ENCODE results near the gene LIN7B.
A peak's percentile ranks its signal among the peaks of the same experiment; 100 is the strongest.
"Not testable (repeated sequence)": the region's sequence is repeated elsewhere in the genome, so short reads cannot be mapped to it uniquely, and the experiment has no call there.

Gene LIN7B, protein sequence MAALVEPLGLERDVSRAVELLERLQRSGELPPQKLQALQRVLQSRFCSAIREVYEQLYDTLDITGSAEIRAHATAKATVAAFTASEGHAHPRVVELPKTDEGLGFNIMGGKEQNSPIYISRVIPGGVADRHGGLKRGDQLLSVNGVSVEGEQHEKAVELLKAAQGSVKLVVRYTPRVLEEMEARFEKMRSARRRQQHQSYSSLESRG

GRCh38 chr19:49113762-49114629, at the start of gene LIN7B:
Gene LIN7B, plus strand, starts transcription at chr19:49114370. Its CDS starts 35 bp downstream, at chr19:49114405.
- DNase-seq (ENCODE audit: low read depth) = peak; percentile 63

GRCh38 chr19:49064768-49065611, 49.2 kb upstream of the LIN7B start, which contains the start of gene NTF4:
Gene NTF4, minus strand, starts transcription at chr19:49064818. Its CDS starts 2,821 bp downstream, at chr19:49061997.
- no peak for DNase-seq (ENCODE audit: low read depth)

DNA sequence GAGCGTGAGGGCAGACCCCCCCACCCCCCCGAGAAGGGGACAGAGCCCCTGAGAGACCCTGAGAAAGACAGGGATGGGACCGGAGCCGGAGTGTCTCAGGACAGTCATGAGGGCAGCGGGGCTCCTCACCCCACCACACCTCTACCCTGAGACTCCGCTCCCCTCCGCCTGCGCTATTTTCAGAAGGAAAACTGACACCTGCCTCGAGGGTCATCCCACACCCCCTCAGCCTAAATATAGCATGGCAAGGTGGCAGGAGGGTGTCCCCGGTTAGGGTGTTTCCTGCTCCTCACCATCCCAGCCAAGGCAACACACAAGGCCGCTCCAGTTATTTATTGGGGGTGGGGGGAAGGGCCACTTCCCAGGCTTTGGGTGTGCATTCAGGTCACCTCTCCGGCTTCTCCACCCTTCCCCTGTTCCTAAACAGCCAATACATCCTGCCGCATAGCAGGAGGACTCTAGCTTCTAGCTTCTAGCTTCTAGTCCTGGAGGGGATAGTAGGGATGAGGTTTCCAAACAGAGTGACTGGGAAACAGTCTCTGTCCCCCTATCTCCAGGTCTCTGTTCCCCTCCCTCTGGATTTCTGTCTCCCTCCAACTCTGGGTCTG, 48.2 kb upstream of the LIN7B start:
- DNase-seq (ENCODE audit: low read depth) = no peak

DNA sequence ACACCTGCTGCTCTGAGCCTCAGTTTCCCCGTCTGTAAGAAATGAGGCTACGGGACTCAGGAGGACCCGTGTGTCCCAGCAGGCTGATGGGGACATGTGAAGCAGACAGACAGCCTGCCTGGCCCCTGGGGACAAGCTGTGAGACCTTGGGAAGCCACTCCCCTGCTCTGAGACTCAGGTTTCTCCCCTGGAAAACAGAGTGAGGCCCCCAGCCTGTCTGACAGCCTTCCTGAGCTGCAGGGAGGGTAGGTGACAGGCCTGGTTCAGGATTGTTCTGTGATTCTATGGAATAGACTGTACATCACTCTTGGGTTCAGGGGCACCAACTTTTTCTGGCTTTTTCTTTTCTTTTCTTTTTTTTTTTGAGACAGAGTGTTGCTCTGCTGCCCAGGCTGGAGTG, 46.6 kb upstream of the LIN7B start:
- DNase-seq (ENCODE audit: low read depth) = no peak

DNA sequence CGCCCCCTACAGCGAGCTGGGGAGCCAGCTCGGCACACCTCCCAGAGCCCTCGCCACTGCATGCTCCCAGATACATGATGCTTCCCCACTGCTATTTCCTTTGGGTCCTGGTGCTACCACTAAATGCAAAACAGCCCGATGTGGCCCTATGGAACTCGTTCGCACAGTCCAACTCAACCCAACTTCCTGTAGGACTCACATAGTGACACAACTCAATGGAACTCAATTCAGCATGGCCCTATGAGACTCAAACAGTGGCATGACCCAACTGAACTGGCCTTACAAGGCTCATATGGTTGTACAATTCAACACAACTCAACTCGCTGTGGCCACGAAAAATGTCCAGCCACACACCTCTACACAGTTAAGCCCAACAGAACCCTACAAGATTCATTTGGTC, 45.1 kb upstream of the LIN7B start:
- no peak for DNase-seq (ENCODE audit: low read depth)

GRCh38 chr19:49070416-49070815, 43.8 kb upstream of the LIN7B start:
- no peak for DNase-seq (ENCODE audit: low read depth)

DNA sequence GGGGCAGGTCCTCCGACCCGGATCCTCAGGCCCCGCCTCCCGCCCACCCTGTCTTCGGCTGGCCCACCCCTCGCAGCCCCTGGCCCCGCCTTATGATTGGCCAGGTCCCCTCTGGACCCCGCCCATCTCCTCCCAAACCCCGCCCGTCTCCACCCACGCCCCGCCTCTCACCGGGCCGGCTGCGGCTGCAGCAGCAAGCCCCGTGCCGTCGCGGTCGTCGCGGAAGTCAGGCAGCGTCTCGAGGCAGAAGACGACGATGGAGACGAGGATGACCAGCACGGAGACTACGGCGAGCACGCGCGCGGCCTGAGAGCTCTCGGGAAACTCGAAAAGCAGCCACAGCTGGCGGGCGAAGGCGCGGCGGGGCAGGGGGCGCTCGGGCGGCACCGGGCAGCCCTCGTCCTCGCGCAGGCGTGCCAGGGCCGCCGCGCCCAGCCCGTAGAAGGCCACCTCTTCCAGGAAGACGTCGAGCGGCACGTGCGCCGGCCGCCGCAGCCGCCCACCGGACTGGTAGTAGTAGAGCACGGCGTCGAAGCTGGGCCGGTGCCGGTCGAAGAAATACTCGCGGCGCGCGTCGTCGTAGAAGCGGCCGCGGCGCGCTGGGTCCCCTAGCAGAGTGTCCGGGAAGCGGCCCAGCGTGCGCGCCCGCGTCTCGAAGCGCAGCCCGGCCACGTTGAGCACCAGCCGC, 42.2 kb upstream of the LIN7B start:
- no peak for DNase-seq (ENCODE audit: low read depth)

DNA sequence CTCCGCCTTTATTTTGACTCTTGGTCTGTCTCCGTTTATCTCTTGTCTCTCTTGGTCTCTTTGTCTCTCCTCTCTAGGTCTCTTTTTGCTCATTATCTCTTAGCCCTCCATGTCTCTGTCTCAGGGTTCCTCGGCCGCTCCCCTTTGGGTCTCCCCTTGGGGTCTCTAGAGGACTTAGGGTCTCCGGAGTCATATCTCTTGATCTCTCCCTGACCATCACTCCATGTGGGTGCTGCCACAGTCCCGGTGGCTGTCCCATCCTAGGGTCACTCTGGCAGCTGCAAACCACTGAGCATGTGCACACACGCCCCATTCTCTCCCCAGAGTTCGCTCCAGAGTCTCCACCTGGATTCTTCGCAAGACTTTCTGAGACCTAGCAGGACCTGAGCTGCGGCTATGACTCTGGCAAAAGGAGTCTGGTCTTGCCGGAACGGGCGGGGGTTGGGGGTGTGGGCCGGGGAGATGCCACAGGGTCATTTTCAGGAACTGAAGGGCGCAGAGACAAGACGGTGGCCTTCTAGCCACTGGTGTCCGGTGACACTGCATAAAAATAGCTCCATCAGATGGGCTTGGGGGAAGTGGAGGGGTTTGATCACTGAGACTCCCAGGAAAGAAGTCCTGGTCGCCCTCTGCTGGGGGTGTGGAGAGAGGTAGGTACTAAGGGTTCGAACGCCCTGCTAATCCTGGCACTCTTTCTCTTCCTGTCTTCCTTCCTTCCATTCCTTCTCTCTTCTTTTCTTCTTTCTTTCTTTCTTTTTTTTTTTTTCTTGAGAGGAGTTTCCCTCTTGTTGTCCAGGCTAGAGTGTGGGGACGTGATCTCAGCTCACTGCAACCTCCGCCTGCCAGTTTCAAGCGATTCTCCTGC, 40.4 kb upstream of the LIN7B start:
- no peak for DNase-seq (ENCODE audit: low read depth)

GRCh38 chr19:49074869-49075268, 39.3 kb upstream of the LIN7B start:
- not testable (repeated sequence) for DNase-seq (ENCODE audit: low read depth)

DNA sequence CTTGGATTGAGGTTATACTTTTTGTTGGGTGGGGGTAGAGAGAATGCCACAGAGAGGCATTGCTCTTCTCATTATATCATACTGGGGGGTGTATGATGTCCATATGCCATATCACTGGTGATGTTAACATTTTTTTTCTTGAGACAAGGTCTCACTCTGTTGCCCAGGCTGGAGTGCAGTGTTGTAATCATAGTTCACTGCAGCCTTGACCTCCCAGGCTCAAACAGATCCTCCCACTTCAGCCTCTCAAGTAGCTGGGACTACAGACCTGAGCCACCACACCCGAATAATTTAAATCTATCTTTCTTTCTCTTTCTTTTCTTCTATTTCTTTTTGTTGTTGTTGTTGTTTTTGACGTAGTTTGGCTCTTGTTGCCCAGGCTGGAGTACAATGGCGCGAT, 33.8 kb upstream of the LIN7B start:
- DNase-seq (ENCODE audit: low read depth) = no peak

DNA sequence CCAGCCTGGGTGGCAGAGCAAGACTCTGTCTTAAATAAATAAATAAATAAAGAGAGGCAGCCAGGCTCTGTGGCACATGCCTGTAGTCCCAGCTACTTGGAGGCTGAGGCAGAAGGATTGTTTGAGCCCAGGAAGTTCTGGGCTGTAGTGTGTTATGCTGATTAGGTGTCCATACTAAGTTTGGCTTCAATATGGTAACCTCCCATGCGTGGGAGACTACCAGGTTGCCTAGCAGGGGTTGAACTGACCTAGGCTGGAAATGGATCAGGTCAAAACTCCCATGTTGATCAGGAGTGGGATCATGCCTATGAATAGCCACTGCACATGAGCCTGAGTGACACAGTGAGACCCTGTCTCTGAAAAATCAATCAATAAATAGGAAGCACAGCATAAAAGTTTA, 32.9 kb upstream of the LIN7B start:
- no peak for DNase-seq (ENCODE audit: low read depth)

GRCh38 chr19:49084206-49085019, 29.8 kb upstream of the LIN7B start:
- no peak for DNase-seq (ENCODE audit: low read depth)

GRCh38 chr19:49085020-49085867, 28.9 kb upstream of the LIN7B start, which contains the start of gene SNRNP70:
Gene SNRNP70, plus strand, starts transcription at chr19:49085451. Its CDS starts 964 bp downstream, at chr19:49086415.
- DNase-seq (ENCODE audit: low read depth) = peak; percentile 99

DNA sequence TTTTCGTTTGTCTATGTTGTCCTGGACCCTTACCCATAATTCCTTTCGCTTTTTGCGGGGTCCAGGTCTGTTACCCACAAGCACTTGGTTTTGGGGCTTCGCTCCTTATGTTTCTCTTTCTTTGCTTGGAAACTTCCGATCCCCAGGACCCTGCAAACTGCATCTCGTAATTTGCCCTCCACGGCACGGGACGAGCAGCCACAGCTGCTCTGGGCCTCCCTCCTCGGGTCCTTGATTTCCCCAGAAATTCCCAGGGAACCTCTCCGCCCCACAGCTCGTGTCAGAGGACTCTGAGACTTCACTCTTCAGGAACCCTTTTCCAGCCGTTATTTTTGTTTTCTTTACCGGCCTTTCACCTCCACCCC, 28.3 kb upstream of the LIN7B start:
- DNase-seq (ENCODE audit: low read depth) = no peak

- DNase-seq (ENCODE audit: low read depth) = no peak
These were observed 27.9 kb upstream of the LIN7B start for GRCh38 chr19:49086296-49086695.

GRCh38 chr19:49091391-49092038, 22.7 kb upstream of the LIN7B start:
- DNase-seq (ENCODE audit: low read depth) = no peak

DNA sequence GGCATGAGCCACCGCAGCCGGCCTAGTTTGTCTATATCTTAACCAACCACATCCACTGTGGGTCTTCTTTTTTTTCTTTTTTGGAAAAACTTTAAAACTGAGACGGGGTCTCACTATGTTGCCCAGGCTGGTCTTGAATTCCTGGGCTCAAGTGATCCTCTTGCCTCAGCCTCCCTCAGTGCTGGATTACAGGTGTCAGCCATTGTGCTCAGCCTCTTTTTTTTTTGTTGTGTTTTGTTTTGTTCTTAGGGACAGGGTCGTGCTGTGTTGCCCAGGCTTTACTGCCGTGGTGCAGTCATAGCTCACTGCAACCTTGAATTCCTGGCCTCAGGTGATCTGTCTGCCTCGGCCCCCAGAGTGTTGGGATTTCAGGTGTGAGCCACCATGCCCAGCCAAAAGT, 21.5 kb upstream of the LIN7B start:
- no peak for DNase-seq (ENCODE audit: low read depth)

Data from T-helper 22 cell (primary cell).